Measurements from ENCODE around the gene SYK.

DNA sequence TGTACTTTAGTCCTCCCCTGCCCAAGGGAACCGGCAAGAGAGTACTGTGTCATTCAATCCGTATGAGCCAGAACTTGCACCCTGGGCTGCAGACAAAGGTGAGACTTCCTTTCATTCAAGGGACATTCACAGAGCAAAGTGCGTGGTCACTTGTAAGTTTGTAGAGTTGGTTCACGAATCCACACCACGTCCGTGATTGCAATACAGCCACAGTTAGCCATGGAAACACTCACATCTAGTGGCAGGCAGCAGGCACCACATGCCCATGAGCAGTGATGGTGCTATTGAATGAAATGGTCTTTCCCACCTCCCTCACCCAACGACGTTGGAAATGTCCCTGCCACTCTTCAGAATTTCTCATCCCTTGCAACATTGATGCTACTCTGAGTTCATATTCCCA, 72.6 kb downstream of the SYK start:
- TF ChIP-seq, protein P1, sequence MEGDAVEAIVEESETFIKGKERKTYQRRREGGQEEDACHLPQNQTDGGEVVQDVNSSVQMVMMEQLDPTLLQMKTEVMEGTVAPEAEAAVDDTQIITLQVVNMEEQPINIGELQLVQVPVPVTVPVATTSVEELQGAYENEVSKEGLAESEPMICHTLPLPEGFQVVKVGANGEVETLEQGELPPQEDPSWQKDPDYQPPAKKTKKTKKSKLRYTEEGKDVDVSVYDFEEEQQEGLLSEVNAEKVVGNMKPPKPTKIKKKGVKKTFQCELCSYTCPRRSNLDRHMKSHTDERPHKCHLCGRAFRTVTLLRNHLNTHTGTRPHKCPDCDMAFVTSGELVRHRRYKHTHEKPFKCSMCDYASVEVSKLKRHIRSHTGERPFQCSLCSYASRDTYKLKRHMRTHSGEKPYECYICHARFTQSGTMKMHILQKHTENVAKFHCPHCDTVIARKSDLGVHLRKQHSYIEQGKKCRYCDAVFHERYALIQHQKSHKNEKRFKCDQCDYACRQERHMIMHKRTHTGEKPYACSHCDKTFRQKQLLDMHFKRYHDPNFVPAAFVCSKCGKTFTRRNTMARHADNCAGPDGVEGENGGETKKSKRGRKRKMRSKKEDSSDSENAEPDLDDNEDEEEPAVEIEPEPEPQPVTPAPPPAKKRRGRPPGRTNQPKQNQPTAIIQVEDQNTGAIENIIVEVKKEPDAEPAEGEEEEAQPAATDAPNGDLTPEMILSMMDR (IDR thresholded peaks at IDR 0.05) = no peak
- TF ChIP-seq EZH2 (IDR thresholded peaks at IDR 0.05; ENCODE audit: borderline replicate concordance, insufficient read depth, low read depth, low read length, poor library complexity, severe bottlenecking) = no peak

All from B cell (primary cell).